ENCODE results near the gene NTNG2.

Gene NTNG2

DNA sequence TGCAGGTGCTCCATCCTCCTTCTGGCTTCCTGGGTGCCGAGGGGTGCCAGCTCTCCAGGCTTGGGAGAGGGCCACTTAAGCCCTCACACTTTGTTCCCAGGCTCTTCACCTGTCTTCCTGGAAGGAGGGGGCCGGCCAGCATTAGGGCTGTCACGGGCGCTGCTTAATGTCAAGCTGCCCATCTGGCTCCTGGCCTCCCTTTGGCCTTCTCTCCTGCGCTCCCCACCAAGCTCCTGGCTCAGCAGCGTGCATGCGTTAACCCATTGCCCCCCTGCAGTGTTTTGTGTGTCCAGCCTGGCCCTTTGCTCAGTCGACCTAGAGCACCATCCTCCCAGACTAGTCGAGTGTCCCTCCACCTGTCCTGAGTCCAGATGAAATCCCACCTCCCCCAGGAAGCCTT lies 21.3 kb downstream of the NTNG2 start:
- TF ChIP-seq ZFP30 (CRISPR knock-in tag; IDR thresholded peaks at IDR 0.05) (no peak), TCF4 (CRISPR knock-in tag; IDR thresholded peaks at IDR 0.05; ENCODE audit: borderline replicate concordance) (peak; percentile 24; the same call in 1 of the 2 replicates)
- no peak for ATAC-seq

DNA sequence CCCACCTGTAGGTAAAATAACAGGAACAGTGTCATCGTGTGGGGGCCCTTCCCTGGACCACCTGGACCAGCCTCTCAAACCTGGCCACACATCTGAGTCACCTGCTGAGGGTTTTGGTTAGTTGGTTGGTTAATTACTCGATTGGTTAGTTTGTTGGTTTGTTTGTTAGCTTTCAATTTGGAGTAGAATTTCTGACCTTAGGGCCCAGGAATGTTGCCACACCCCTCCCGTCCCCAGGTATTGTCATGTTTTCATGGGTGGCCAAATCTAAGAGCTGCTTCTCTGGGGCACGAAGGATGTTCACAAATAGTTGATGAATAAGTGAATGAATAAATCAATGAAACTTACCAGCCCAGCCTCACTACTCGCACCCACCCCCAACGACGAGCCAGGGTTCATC lies 21.9 kb downstream of the NTNG2 start:
- ATAC-seq, result no peak
- TF ChIP-seq TCF4 (CRISPR knock-in tag; IDR thresholded peaks at IDR 0.05; ENCODE audit: borderline replicate concordance) (no peak), CSDC2 (CRISPR knock-in tag; IDR thresholded peaks at IDR 0.05) (no peak), ZC3H10 (CRISPR knock-in tag; IDR thresholded peaks at IDR 0.05) (no peak), ZFP3 (CRISPR knock-in tag; IDR thresholded peaks at IDR 0.05) (no peak), ESRRG (CRISPR knock-in tag; IDR thresholded peaks at IDR 0.05) (no peak), GLIS3 (CRISPR knock-in tag; IDR thresholded peaks at IDR 0.05) (no peak), ZNF70 (CRISPR knock-in tag; IDR thresholded peaks at IDR 0.05) (no peak), TOX (CRISPR knock-in tag; IDR thresholded peaks at IDR 0.05; ENCODE audit: borderline replicate concordance) (no peak), PPARA (CRISPR knock-in tag; IDR thresholded peaks at IDR 0.05; ENCODE audit: borderline replicate concordance) (no peak)
- TF ChIP-seq, protein P1, sequence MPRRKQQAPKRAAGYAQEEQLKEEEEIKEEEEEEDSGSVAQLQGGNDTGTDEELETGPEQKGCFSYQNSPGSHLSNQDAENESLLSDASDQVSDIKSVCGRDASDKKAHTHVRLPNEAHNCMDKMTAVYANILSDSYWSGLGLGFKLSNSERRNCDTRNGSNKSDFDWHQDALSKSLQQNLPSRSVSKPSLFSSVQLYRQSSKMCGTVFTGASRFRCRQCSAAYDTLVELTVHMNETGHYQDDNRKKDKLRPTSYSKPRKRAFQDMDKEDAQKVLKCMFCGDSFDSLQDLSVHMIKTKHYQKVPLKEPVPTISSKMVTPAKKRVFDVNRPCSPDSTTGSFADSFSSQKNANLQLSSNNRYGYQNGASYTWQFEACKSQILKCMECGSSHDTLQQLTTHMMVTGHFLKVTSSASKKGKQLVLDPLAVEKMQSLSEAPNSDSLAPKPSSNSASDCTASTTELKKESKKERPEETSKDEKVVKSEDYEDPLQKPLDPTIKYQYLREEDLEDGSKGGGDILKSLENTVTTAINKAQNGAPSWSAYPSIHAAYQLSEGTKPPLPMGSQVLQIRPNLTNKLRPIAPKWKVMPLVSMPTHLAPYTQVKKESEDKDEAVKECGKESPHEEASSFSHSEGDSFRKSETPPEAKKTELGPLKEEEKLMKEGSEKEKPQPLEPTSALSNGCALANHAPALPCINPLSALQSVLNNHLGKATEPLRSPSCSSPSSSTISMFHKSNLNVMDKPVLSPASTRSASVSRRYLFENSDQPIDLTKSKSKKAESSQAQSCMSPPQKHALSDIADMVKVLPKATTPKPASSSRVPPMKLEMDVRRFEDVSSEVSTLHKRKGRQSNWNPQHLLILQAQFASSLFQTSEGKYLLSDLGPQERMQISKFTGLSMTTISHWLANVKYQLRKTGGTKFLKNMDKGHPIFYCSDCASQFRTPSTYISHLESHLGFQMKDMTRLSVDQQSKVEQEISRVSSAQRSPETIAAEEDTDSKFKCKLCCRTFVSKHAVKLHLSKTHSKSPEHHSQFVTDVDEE (CRISPR knock-in tag; IDR thresholded peaks at IDR 0.05), result no peak
- TF ChIP-seq, protein P2, sequence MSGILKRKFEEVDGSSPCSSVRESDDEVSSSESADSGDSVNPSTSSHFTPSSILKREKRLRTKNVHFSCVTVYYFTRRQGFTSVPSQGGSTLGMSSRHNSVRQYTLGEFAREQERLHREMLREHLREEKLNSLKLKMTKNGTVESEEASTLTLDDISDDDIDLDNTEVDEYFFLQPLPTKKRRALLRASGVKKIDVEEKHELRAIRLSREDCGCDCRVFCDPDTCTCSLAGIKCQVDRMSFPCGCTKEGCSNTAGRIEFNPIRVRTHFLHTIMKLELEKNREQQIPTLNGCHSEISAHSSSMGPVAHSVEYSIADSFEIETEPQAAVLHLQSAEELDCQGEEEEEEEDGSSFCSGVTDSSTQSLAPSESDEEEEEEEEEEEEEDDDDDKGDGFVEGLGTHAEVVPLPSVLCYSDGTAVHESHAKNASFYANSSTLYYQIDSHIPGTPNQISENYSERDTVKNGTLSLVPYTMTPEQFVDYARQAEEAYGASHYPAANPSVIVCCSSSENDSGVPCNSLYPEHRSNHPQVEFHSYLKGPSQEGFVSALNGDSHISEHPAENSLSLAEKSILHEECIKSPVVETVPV (CRISPR knock-in tag; IDR thresholded peaks at IDR 0.05), result no peak

DNA sequence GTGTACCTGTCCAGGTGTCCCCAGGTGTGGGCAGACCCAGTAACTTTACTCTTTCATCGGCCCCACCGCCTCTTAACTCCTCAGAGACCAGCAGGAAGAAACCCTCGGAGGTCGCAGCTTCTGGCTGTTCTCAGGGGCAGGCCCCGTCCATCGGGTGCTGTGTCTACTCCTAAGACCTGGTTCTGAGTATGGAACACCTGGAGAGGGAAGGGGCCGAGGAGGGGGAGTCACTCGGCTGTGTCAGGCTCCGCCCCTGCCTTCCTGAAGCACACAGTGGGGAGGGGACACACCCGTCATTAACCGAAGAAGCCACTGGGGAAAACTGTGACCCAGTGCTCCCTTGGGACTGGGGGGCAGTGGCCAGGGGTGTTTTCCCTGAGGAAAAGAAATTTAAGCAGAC lies 22.3 kb downstream of the NTNG2 start:
- TF ChIP-seq, protein P3, sequence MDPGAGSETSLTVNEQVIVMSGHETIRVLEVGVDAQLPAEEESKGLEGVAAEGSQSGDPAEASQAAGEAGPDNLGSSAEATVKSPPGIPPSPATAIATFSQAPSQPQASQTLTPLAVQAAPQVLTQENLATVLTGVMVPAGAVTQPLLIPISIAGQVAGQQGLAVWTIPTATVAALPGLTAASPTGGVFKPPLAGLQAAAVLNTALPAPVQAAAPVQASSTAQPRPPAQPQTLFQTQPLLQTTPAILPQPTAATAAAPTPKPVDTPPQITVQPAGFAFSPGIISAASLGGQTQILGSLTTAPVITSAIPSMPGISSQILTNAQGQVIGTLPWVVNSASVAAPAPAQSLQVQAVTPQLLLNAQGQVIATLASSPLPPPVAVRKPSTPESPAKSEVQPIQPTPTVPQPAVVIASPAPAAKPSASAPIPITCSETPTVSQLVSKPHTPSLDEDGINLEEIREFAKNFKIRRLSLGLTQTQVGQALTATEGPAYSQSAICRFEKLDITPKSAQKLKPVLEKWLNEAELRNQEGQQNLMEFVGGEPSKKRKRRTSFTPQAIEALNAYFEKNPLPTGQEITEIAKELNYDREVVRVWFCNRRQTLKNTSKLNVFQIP (CRISPR knock-in tag; IDR thresholded peaks at IDR 0.05; ENCODE audit: borderline replicate concordance, low read depth), result no peak
- TF ChIP-seq TCF4 (CRISPR knock-in tag; IDR thresholded peaks at IDR 0.05; ENCODE audit: borderline replicate concordance) (no peak), PPARA (CRISPR knock-in tag; IDR thresholded peaks at IDR 0.05; ENCODE audit: borderline replicate concordance) (no peak), SNAI2 (CRISPR knock-in tag; IDR thresholded peaks at IDR 0.05) (no peak), BACH2 (CRISPR knock-in tag; IDR thresholded peaks at IDR 0.05; ENCODE audit: borderline replicate concordance) (no peak), OSR1 (CRISPR knock-in tag; IDR thresholded peaks at IDR 0.05) (no peak), RARB (CRISPR knock-in tag; IDR thresholded peaks at IDR 0.05) (no peak), GLIS3 (CRISPR knock-in tag; IDR thresholded peaks at IDR 0.05) (no peak), TOX (CRISPR knock-in tag; IDR thresholded peaks at IDR 0.05; ENCODE audit: borderline replicate concordance) (no peak), ZFP3 (CRISPR knock-in tag; IDR thresholded peaks at IDR 0.05) (no peak), ZNF70 (CRISPR knock-in tag; IDR thresholded peaks at IDR 0.05) (no peak), ESRRG (CRISPR knock-in tag; IDR thresholded peaks at IDR 0.05) (no peak), ZNF8 (CRISPR knock-in tag; IDR thresholded peaks at IDR 0.05) (no peak), ZC3H10 (CRISPR knock-in tag; IDR thresholded peaks at IDR 0.05) (no peak), ZFP30 (CRISPR knock-in tag; IDR thresholded peaks at IDR 0.05) (no peak), ZNF565 (CRISPR knock-in tag; conservative IDR thresholded peaks at IDR 0.05; ENCODE audit: low read depth) (no peak)
- TF ChIP-seq, protein P2 (CRISPR knock-in tag; IDR thresholded peaks at IDR 0.05), result no peak
- TF ChIP-seq, protein P1 (CRISPR knock-in tag; IDR thresholded peaks at IDR 0.05), result no peak
- TF ChIP-seq, protein P4, sequence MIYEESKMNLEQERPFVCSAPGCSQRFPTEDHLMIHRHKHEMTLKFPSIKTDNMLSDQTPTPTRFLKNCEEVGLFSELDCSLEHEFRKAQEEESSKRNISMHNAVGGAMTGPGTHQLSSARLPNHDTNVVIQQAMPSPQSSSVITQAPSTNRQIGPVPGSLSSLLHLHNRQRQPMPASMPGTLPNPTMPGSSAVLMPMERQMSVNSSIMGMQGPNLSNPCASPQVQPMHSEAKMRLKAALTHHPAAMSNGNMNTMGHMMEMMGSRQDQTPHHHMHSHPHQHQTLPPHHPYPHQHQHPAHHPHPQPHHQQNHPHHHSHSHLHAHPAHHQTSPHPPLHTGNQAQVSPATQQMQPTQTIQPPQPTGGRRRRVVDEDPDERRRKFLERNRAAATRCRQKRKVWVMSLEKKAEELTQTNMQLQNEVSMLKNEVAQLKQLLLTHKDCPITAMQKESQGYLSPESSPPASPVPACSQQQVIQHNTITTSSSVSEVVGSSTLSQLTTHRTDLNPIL (CRISPR knock-in tag; IDR thresholded peaks at IDR 0.05; ENCODE audit: low read depth), result no peak
- TF ChIP-seq, protein P5, sequence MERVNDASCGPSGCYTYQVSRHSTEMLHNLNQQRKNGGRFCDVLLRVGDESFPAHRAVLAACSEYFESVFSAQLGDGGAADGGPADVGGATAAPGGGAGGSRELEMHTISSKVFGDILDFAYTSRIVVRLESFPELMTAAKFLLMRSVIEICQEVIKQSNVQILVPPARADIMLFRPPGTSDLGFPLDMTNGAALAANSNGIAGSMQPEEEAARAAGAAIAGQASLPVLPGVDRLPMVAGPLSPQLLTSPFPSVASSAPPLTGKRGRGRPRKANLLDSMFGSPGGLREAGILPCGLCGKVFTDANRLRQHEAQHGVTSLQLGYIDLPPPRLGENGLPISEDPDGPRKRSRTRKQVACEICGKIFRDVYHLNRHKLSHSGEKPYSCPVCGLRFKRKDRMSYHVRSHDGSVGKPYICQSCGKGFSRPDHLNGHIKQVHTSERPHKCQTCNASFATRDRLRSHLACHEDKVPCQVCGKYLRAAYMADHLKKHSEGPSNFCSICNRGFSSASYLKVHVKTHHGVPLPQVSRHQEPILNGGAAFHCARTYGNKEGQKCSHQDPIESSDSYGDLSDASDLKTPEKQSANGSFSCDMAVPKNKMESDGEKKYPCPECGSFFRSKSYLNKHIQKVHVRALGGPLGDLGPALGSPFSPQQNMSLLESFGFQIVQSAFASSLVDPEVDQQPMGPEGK (CRISPR knock-in tag; IDR thresholded peaks at IDR 0.05; ENCODE audit: borderline replicate concordance), result no peak
- no peak for ATAC-seq
